ENCODE data around the gene ATRAID. TPM values are rescaled to one million over a fixed set of nuclear protein-coding genes. Genes with fewer than 3 reads are reported as not detected.
"Not testable (repeated sequence)": the region's sequence is repeated elsewhere in the genome, so short reads cannot be mapped to it uniquely, and the experiment has no call there.

ATRAID gene
- total RNA-seq, 2 donors from 2014 or later, result 80.7 to 83.4 TPM

DNA sequence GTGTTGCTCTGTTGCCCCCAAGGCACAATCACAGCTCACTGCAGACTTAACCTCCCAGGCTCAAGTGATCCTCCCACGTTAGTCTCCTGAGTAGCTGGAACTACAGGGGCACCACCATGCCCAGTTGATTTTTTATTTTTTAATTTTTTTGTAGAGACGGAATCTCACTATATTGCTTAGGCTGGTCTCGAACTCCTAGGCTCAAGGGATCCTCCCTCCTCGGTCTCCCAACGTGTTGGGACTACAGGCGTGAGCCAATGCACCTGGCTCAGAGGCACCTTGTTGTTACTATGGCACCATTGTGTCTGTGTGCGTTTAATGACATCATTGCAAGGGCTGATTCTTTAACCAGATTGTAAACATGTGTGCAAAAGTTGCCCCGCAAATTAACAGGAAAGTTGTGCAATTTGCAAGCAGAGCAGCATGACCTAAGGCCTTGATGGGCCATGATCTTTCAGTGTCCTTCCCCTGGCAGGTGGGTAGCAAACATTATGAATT, 40.4 kb upstream of the ATRAID start:
- intact Hi-C loops (cut with DNase I), result no loop called here
- Histone ChIP-seq H3K9me3 (no peaks in the 10 kb centered on the region), H3K27ac (no peak overlapping the region), H3K9ac (ENCODE audit: low read depth in 2 of 2, low read length in 2 of 2) (no peak overlapping the region), H3K4me1 (no peaks in the 10 kb centered on the region), H3K4me3 (no peak overlapping the region), H3K27me3 (no peaks in the 10 kb centered on the region), H3K36me3 (no peaks in the 10 kb centered on the region)
- TF ChIP-seq, protein P1, sequence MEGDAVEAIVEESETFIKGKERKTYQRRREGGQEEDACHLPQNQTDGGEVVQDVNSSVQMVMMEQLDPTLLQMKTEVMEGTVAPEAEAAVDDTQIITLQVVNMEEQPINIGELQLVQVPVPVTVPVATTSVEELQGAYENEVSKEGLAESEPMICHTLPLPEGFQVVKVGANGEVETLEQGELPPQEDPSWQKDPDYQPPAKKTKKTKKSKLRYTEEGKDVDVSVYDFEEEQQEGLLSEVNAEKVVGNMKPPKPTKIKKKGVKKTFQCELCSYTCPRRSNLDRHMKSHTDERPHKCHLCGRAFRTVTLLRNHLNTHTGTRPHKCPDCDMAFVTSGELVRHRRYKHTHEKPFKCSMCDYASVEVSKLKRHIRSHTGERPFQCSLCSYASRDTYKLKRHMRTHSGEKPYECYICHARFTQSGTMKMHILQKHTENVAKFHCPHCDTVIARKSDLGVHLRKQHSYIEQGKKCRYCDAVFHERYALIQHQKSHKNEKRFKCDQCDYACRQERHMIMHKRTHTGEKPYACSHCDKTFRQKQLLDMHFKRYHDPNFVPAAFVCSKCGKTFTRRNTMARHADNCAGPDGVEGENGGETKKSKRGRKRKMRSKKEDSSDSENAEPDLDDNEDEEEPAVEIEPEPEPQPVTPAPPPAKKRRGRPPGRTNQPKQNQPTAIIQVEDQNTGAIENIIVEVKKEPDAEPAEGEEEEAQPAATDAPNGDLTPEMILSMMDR (IDR thresholded peaks at IDR 0.05), result no peak
- no peak for DNase-seq

GRCh38 chr2:27174638-27175037, 37.2 kb upstream of the ATRAID start:
- Histone ChIP-seq H3K4me3 (no peak overlapping the region), H3K27ac (no peak overlapping the region), H3K4me1 (no peaks in the 10 kb centered on the region), H3K27me3 (no peaks in the 10 kb centered on the region), H3K9ac (ENCODE audit: low read depth in 2 of 2, low read length in 2 of 2) (no peak overlapping the region), H3K36me3 (no peaks in the 10 kb centered on the region), H3K9me3 (no peaks in the 10 kb centered on the region)
- TF ChIP-seq, protein P1 (IDR thresholded peaks at IDR 0.05), result no peak
- no peak for DNase-seq
- intact Hi-C loops (cut with DNase I), result no loop called here

DNA sequence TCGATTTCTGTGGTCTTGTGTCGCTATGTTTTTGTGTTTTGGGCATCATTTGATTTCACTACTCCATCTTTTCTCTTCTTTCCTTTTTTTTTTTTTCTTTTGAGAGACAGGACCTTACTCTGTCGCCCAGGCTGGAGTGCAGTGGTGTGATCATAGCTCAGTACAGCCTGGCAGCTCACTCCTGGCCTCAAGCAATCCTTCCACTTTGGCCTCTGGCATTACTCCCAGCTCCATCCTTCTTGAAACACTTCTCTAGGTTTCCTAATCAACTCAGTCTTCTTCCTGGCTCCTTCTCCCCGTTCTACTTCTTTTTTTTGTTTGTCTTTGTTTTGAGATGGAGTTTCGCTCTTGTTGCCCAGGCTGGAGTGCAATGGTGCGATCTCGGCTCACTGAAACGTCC, 36.5 kb upstream of the ATRAID start:
- H3K9me3 ChIP-seq, result no peaks in the 10 kb centered on the region
- no peak overlapping the region for H3K27ac ChIP-seq
- DNase-seq, result no peak
- H3K36me3 ChIP-seq, result no peaks in the 10 kb centered on the region
- TF ChIP-seq, protein P1 (IDR thresholded peaks at IDR 0.05), result no peak
- intact Hi-C loops (cut with DNase I), result no loop called here
- no peaks in the 10 kb centered on the region for H3K4me1 ChIP-seq
- no peaks in the 10 kb centered on the region for H3K27me3 ChIP-seq
- no peak overlapping the region for H3K4me3 ChIP-seq
- H3K9ac ChIP-seq (ENCODE audit: low read depth in 2 of 2, low read length in 2 of 2), result no peak overlapping the region

GRCh38 chr2:27175781-27176180, 36.1 kb upstream of the ATRAID start:
- H3K27me3 ChIP-seq; H3K9ac ChIP-seq (ENCODE audit: low read depth in 2 of 2, low read length in 2 of 2); H3K36me3 ChIP-seq; H3K4me3 ChIP-seq; H3K27ac ChIP-seq; H3K9me3 ChIP-seq; H3K4me1 ChIP-seq; DNase-seq; intact Hi-C loops (cut with DNase I): not testable (repeated sequence)

- Histone ChIP-seq H3K27me3 (no peaks in the 10 kb centered on the region), H3K4me1 (no peaks in the 10 kb centered on the region), H3K9me3 (no peaks in the 10 kb centered on the region), H3K27ac (no peak overlapping the region), H3K36me3 (no peaks in the 10 kb centered on the region), H3K9ac (ENCODE audit: low read depth in 2 of 2, low read length in 2 of 2) (no peak overlapping the region), H3K4me3 (no peak overlapping the region)
- TF ChIP-seq, protein P1 (IDR thresholded peaks at IDR 0.05), result no peak
- intact Hi-C loops (cut with DNase I), result no loop called here
- no peak for DNase-seq
These were observed 34.1 kb upstream of the ATRAID start for GRCh38 chr2:27177441-27178351.

- Histone ChIP-seq H3K9ac (ENCODE audit: low read depth in 2 of 2, low read length in 2 of 2) (no peak overlapping the region), H3K27me3 (no peaks in the 10 kb centered on the region), H3K4me3 (no peak overlapping the region), H3K4me1 (no peaks in the 10 kb centered on the region), H3K36me3 (no peaks in the 10 kb centered on the region), H3K9me3 (no peaks in the 10 kb centered on the region), H3K27ac (no peak overlapping the region)
- DNase-seq, result no peak
- intact Hi-C loops (cut with DNase I), result no loop called here
- TF ChIP-seq, protein P1 (IDR thresholded peaks at IDR 0.05), result no peak
These were observed 33.4 kb upstream of the ATRAID start for GRCh38 chr2:27178469-27178868.

Measured in colonic mucosa (tissue), 4 donors.